GM23338 (cell line): Measurements from ENCODE around the gene CTF1.
A peak's percentile ranks its signal among the peaks of the same experiment; 100 is the strongest.

Source experiments
- CREB1 ChIP-seq: fragments of 250-450 bp; sonication (Bioruptor Pico); IDR thresholded peaks from 2 replicates; pipeline ENCODE4 v1.5.0; 2020; ENCODE audit warnings: low read depth, mild to moderate bottlenecking, moderate library complexity
- EZH2 ChIP-seq: fragments of 200-600 bp; sonication (generic); IDR thresholded peaks from one replicate; pipeline ENCODE4 v1.8.0; 2017; ENCODE audit warnings: antibody characterized with exemption, mild to moderate bottlenecking, low read depth; ENCODE audit not compliant: unreplicated experiment
- EZH2phosphoT487 ChIP-seq: fragments of 200-600 bp; sonication (generic); IDR thresholded peaks from one replicate; pipeline ENCODE4 v1.8.1; 2018; ENCODE audit warnings: antibody characterized with exemption; ENCODE audit not compliant: unreplicated experiment
- JUNB ChIP-seq: IDR thresholded peaks from one replicate; pipeline ENCODE4 v1.6.1; 2016; ENCODE audit warnings: antibody characterized with exemption; ENCODE audit not compliant: unreplicated experiment
- NANOG ChIP-seq: IDR thresholded peaks from 2 replicates; pipeline ENCODE4 v1.6.1; 2016; ENCODE audit warnings: antibody characterized with exemption, borderline replicate concordance
- POLR2AphosphoS5 ChIP-seq: IDR thresholded peaks from 2 replicates; pipeline ENCODE4 v1.6.1; 2016; ENCODE audit warnings: antibody characterized with exemption, low read depth
- STAT1 ChIP-seq: IDR thresholded peaks from one replicate; pipeline ENCODE4 v1.6.1; 2016; ENCODE audit warnings: antibody characterized with exemption; ENCODE audit not compliant: unreplicated experiment
- ZNF114 ChIP-seq: fragments of 250-450 bp; sonication (Bioruptor Pico); IDR thresholded peaks from 2 replicates; pipeline ENCODE4 v1.5.0; 2020; ENCODE audit warnings: mild to moderate bottlenecking, moderate library complexity
- TF ChIP-seq, protein P1 (sequence below), 2 experiments: fragments of 200-600 bp in 1 of 2; sonication (generic) in 1 of 2; conservative IDR thresholded peaks; 2 replicates each; pipeline versions ENCODE4 v1.5.1 to v1.6.1; 2016 to 2017; ENCODE audit warnings: antibody characterized with exemption in 2 of 2, low read depth in 2 of 2, mild to moderate bottlenecking in 2 of 2, moderate library complexity in 1 of 2
- TF ChIP-seq, protein P2 (sequence below): IDR thresholded peaks from one replicate; pipeline ENCODE4 v1.6.1; 2018; ENCODE audit warnings: antibody characterized with exemption; ENCODE audit not compliant: unreplicated experiment
- TF ChIP-seq, protein P3 (sequence below): IDR thresholded peaks from 2 replicates; pipeline ENCODE4 v1.6.1; 2016; ENCODE audit warnings: antibody characterized with exemption
- TF ChIP-seq, protein P4 (sequence below): fragments of 250-450 bp; sonication (Bioruptor Pico); IDR thresholded peaks from 2 replicates; pipeline ENCODE4 v1.5.0; 2020; ENCODE audit warnings: mild to moderate bottlenecking, moderate library complexity

DNA sequence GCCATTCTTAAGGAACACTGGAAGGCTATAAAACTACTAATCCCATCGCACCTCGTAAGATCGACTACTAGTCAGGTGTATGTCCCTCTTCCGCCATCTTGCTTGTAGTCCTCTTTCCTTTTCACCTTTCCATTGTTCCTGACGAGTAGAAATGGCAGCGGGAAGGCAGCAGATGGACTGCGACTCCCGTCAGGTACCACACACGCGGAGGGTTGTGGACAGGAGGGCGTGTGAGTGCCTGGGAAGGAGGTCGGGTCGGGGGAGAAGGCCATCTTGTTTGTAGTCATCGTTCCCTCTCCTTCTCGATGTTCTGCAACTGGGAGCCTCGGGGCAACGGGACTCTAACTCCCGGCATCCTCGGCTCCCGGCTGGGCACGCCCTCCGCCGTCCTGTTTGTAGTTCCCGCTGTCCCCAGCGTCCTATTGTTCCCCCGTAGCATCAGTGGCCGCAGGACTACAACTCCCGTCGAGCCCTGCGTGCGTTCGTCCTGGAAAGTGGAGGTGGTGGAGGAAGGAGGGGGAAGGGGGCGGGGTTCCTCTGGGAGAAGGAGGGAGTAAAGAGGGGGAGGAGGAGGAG lies 26.6 kb downstream of the CTF1 start:
- no peak for TF ChIP-seq EZH2phosphoT487
- peak; percentile 39; the same call in 1 of the 2 replicates for TF ChIP-seq POLR2AphosphoS5
- TF ChIP-seq EZH2, result no peak
- TF ChIP-seq, protein P1, sequence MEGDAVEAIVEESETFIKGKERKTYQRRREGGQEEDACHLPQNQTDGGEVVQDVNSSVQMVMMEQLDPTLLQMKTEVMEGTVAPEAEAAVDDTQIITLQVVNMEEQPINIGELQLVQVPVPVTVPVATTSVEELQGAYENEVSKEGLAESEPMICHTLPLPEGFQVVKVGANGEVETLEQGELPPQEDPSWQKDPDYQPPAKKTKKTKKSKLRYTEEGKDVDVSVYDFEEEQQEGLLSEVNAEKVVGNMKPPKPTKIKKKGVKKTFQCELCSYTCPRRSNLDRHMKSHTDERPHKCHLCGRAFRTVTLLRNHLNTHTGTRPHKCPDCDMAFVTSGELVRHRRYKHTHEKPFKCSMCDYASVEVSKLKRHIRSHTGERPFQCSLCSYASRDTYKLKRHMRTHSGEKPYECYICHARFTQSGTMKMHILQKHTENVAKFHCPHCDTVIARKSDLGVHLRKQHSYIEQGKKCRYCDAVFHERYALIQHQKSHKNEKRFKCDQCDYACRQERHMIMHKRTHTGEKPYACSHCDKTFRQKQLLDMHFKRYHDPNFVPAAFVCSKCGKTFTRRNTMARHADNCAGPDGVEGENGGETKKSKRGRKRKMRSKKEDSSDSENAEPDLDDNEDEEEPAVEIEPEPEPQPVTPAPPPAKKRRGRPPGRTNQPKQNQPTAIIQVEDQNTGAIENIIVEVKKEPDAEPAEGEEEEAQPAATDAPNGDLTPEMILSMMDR (conservative IDR thresholded peaks at IDR 0.05; ENCODE audit: low read depth in 2 of 2), result no peak
- TF ChIP-seq, protein P2, sequence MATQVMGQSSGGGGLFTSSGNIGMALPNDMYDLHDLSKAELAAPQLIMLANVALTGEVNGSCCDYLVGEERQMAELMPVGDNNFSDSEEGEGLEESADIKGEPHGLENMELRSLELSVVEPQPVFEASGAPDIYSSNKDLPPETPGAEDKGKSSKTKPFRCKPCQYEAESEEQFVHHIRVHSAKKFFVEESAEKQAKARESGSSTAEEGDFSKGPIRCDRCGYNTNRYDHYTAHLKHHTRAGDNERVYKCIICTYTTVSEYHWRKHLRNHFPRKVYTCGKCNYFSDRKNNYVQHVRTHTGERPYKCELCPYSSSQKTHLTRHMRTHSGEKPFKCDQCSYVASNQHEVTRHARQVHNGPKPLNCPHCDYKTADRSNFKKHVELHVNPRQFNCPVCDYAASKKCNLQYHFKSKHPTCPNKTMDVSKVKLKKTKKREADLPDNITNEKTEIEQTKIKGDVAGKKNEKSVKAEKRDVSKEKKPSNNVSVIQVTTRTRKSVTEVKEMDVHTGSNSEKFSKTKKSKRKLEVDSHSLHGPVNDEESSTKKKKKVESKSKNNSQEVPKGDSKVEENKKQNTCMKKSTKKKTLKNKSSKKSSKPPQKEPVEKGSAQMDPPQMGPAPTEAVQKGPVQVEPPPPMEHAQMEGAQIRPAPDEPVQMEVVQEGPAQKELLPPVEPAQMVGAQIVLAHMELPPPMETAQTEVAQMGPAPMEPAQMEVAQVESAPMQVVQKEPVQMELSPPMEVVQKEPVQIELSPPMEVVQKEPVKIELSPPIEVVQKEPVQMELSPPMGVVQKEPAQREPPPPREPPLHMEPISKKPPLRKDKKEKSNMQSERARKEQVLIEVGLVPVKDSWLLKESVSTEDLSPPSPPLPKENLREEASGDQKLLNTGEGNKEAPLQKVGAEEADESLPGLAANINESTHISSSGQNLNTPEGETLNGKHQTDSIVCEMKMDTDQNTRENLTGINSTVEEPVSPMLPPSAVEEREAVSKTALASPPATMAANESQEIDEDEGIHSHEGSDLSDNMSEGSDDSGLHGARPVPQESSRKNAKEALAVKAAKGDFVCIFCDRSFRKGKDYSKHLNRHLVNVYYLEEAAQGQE, result no peak
- no peak for TF ChIP-seq ZNF114 (CRISPR knock-in tag)
- no peak for TF ChIP-seq STAT1
- TF ChIP-seq CREB1 (CRISPR knock-in tag), result no peak; the same call in none of the 2 replicates
- no peak for TF ChIP-seq JUNB
- TF ChIP-seq, protein P3, sequence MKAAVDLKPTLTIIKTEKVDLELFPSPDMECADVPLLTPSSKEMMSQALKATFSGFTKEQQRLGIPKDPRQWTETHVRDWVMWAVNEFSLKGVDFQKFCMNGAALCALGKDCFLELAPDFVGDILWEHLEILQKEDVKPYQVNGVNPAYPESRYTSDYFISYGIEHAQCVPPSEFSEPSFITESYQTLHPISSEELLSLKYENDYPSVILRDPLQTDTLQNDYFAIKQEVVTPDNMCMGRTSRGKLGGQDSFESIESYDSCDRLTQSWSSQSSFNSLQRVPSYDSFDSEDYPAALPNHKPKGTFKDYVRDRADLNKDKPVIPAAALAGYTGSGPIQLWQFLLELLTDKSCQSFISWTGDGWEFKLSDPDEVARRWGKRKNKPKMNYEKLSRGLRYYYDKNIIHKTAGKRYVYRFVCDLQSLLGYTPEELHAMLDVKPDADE, result peak; percentile 98
- TF ChIP-seq NANOG, result no peak
- TF ChIP-seq, protein P4, sequence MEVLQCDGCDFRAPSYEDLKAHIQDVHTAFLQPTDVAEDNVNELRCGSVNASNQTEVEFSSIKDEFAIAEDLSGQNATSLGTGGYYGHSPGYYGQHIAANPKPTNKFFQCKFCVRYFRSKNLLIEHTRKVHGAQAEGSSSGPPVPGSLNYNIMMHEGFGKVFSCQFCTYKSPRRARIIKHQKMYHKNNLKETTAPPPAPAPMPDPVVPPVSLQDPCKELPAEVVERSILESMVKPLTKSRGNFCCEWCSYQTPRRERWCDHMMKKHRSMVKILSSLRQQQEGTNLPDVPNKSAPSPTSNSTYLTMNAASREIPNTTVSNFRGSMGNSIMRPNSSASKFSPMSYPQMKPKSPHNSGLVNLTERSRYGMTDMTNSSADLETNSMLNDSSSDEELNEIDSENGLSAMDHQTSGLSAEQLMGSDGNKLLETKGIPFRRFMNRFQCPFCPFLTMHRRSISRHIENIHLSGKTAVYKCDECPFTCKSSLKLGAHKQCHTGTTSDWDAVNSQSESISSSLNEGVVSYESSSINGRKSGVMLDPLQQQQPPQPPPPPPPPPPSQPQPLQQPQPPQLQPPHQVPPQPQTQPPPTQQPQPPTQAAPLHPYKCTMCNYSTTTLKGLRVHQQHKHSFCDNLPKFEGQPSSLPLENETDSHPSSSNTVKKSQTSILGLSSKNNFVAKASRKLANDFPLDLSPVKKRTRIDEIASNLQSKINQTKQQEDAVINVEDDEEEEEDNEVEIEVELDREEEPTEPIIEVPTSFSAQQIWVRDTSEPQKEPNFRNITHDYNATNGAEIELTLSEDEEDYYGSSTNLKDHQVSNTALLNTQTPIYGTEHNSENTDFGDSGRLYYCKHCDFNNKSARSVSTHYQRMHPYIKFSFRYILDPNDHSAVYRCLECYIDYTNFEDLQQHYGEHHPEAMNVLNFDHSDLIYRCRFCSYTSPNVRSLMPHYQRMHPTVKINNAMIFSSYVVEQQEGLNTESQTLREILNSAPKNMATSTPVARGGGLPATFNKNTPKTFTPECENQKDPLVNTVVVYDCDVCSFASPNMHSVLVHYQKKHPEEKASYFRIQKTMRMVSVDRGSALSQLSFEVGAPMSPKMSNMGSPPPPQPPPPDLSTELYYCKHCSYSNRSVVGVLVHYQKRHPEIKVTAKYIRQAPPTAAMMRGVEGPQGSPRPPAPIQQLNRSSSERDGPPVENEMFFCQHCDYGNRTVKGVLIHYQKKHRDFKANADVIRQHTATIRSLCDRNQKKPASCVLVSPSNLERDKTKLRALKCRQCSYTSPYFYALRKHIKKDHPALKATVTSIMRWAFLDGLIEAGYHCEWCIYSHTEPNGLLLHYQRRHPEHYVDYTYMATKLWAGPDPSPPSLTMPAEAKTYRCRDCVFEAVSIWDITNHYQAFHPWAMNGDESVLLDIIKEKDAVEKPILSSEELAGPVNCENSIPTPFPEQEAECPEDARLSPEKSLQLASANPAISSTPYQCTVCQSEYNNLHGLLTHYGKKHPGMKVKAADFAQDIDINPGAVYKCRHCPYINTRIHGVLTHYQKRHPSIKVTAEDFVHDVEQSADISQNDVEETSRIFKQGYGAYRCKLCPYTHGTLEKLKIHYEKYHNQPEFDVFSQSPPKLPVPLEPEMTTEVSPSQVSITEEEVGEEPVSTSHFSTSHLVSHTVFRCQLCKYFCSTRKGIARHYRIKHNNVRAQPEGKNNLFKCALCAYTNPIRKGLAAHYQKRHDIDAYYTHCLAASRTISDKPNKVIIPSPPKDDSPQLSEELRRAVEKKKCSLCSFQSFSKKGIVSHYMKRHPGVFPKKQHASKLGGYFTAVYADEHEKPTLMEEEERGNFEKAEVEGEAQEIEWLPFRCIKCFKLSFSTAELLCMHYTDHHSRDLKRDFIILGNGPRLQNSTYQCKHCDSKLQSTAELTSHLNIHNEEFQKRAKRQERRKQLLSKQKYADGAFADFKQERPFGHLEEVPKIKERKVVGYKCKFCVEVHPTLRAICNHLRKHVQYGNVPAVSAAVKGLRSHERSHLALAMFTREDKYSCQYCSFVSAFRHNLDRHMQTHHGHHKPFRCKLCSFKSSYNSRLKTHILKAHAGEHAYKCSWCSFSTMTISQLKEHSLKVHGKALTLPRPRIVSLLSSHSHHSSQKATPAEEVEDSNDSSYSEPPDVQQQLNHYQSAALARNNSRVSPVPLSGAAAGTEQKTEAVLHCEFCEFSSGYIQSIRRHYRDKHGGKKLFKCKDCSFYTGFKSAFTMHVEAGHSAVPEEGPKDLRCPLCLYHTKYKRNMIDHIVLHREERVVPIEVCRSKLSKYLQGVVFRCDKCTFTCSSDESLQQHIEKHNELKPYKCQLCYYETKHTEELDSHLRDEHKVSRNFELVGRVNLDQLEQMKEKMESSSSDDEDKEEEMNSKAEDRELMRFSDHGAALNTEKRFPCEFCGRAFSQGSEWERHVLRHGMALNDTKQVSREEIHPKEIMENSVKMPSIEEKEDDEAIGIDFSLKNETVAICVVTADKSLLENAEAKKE (CRISPR knock-in tag), result no peak
